H1 (cell line): Measurements from ENCODE around the gene AHRR. TPM values are rescaled to one million over a fixed set of nuclear protein-coding genes. Genes with fewer than 3 reads are reported as not detected.
A peak's percentile ranks its signal among the peaks of the same experiment; 100 is the strongest.
"Not testable (repeated sequence)": the region's sequence is repeated elsewhere in the genome, so short reads cannot be mapped to it uniquely, and the experiment has no call there.

Source experiments
- CTCF ChIA-PET: fragments of 300-600 bp; sonication (Branson Sonifier 250); formaldehyde crosslinking; loops from one replicate; lab custom pipeline; 2021; ENCODE audit not compliant: partially characterized antibody; lab: Charles Lee
- POLR2A ChIA-PET: fragments of 300-600 bp; sonication (Branson Sonifier 250); formaldehyde crosslinking; loops from one replicate; lab custom pipeline; 2021; ENCODE audit warnings: inconsistent platforms; ENCODE audit not compliant: partially characterized antibody; lab: Charles Lee
- DNase-seq, 2 experiments: peaks; one replicate each; pipeline versions ENCODE4 v3.0.0 to v3.0.0-alpha.2; 2010 to 2022; ENCODE audit warnings: low spot score in 2 of 2, low read depth in 1 of 2, mixed read lengths in 1 of 2
- FAIRE-seq: peaks from 2 replicates; lab custom pipeline; 2011; peaks lifted over from hg19 to GRCh38; lab: Jason Lieb, UNC
- H2AFZ ChIP-seq: 2 replicates; pipeline ENCODE4 v1.8.1; 2012; ENCODE audit warnings: low read length, inconsistent platforms
- H2AK5ac ChIP-seq: 2 replicates; pipeline ENCODE4 v1.6.1; 2013; ENCODE audit warnings: low read depth, low read length
- H2BK120ac ChIP-seq: replicated peaks from 2 replicates; pipeline ENCODE3; 2013; ENCODE audit warnings: low read depth, low read length, inconsistent platforms
- H2BK12ac ChIP-seq: 2 replicates; pipeline ENCODE4 v1.6.1; 2013; ENCODE audit warnings: low read depth, low read length
- H2BK15ac ChIP-seq: 2 replicates; pipeline ENCODE4 v1.6.1; 2013; ENCODE audit warnings: low read length
- H2BK20ac ChIP-seq: 2 replicates; pipeline ENCODE4 v1.6.1; 2013; ENCODE audit warnings: low read length
- H2BK5ac ChIP-seq: 2 replicates; pipeline ENCODE4 v1.6.1; 2013; ENCODE audit warnings: low read depth, low read length
- H3K14ac ChIP-seq: 2 replicates; pipeline ENCODE4 v1.6.1; 2013; ENCODE audit warnings: inconsistent platforms; ENCODE audit not compliant: insufficient read length
- H3K18ac ChIP-seq: 2 replicates; pipeline ENCODE4 v1.6.1; 2013; ENCODE audit warnings: low read length; ENCODE audit errors: extremely low read depth
- H3K23ac ChIP-seq: 2 replicates; pipeline ENCODE4 v1.6.1; 2013; ENCODE audit warnings: inconsistent platforms; ENCODE audit not compliant: insufficient read length
- H3K23me2 ChIP-seq: 2 replicates; pipeline ENCODE4 v1.6.1; 2013; ENCODE audit warnings: low read depth, low read length
- H3K27ac ChIP-seq: 2 replicates; pipeline ENCODE4 v1.6.1; 2011; ENCODE audit warnings: low read depth, low read length, inconsistent platforms
- H3K27me3 ChIP-seq, 4 experiments: replicated peaks in 1 of 4; 1 replicate in 1 of 4; 2 replicates in 3 of 4; pipeline versions ENCODE4 v1.6.1 to v1.8.1; 2011 to 2013; ENCODE audit warnings: low read length in 3 of 4, mild to moderate bottlenecking in 3 of 4, inconsistent platforms in 2 of 4, mixed read lengths in 2 of 4, moderate library complexity in 1 of 4; ENCODE audit not compliant: control insufficient read depth in 3 of 4, insufficient read depth in 3 of 4; ENCODE audit errors: extremely low read depth in 1 of 4
- H3K36me3 ChIP-seq, 4 experiments: 2 replicates each; pipeline versions ENCODE4 v1.6.1 to v1.8.1; 2011 to 2013; ENCODE audit warnings: mild to moderate bottlenecking in 4 of 4, low read length in 3 of 4, moderate library complexity in 2 of 4, control low read depth in 1 of 4, inconsistent platforms in 1 of 4; ENCODE audit not compliant: insufficient read depth in 4 of 4, control insufficient read depth in 2 of 4
- H3K4ac ChIP-seq: replicated peaks from 2 replicates; pipeline ENCODE3; 2013; ENCODE audit warnings: low read length, low read depth, mixed read lengths, inconsistent platforms; ENCODE audit not compliant: insufficient read length
- H3K4me1 ChIP-seq, 4 experiments: replicated peaks in 1 of 4; 1 replicate in 1 of 4; 2 replicates in 3 of 4; pipeline versions ENCODE4 v1.6.1 to v1.8.1; 2011 to 2013; ENCODE audit warnings: low read length in 3 of 4, inconsistent platforms in 2 of 4, mixed read lengths in 1 of 4; ENCODE audit not compliant: insufficient read depth in 4 of 4, control insufficient read depth in 3 of 4
- H3K4me2 ChIP-seq, 2 experiments: 2 replicates each; pipeline versions ENCODE4 v1.6.1 to v1.8.1; 2011 to 2013; ENCODE audit warnings: low read depth in 2 of 2, low read length in 2 of 2, control low read depth in 1 of 2, inconsistent platforms in 1 of 2, mild to moderate bottlenecking in 1 of 2; ENCODE audit not compliant: insufficient read depth in 1 of 2
- H3K4me3 ChIP-seq, 4 experiments: fragments of 200-600, 300-600 bp in 1 of 4; sonication (generic), shearing (Covaris generic), sonication (Bioruptor Twin) in 1 of 4; 2 replicates each; pipeline versions ENCODE4 v1.5.1 to v1.8.1; 2011 to 2016; ENCODE audit warnings: low read length in 4 of 4, low read depth in 3 of 4, control low read depth in 2 of 4, inconsistent platforms in 2 of 4, mild to moderate bottlenecking in 2 of 4, mixed read lengths in 1 of 4, moderate library complexity in 1 of 4; ENCODE audit not compliant: insufficient read depth in 2 of 4; ENCODE audit errors: extremely low read depth in 1 of 4
- H3K56ac ChIP-seq: replicated peaks from 2 replicates; pipeline ENCODE3; 2013; ENCODE audit warnings: low read depth, mild to moderate bottlenecking, mixed read lengths, low read length, inconsistent platforms; ENCODE audit not compliant: insufficient read length
- H3K79me1 ChIP-seq: 2 replicates; pipeline ENCODE4 v1.6.1; 2013; ENCODE audit warnings: low read depth, low read length, control low read depth
- H3K79me2 ChIP-seq, 2 experiments: 2 replicates each; pipeline versions ENCODE4 v1.6.1 to v1.8.1; 2012 to 2013; ENCODE audit warnings: low read length in 2 of 2, mild to moderate bottlenecking in 2 of 2, inconsistent platforms in 1 of 2; ENCODE audit not compliant: insufficient read depth in 2 of 2, control insufficient read depth in 1 of 2
- H3K9ac ChIP-seq, 4 experiments: replicated peaks in 1 of 4; 1 replicate in 1 of 4; 2 replicates in 3 of 4; pipeline versions ENCODE4 v1.6.1 to v1.8.1; 2011 to 2013; ENCODE audit warnings: low read depth in 3 of 4, low read length in 3 of 4, control low read depth in 2 of 4, mild to moderate bottlenecking in 2 of 4, moderate library complexity in 2 of 4, inconsistent platforms in 1 of 4; ENCODE audit errors: extremely low read depth in 1 of 4
- H3K9me3 ChIP-seq, 2 experiments: 2 replicates each; pipeline versions ENCODE4 v1.6.1 to v1.8.1; 2012 to 2013; ENCODE audit warnings: mild to moderate bottlenecking in 2 of 2, moderate library complexity in 2 of 2, control low read depth in 1 of 2, inconsistent platforms in 1 of 2, low read depth in 1 of 2, low read length in 1 of 2, mixed read lengths in 1 of 2; ENCODE audit not compliant: insufficient read depth in 2 of 2
- H4K20me1 ChIP-seq, 2 experiments: replicated peaks in 1 of 2; 2 replicates each; pipeline versions ENCODE3 to v1.8.1; 2011 to 2013; ENCODE audit warnings: inconsistent platforms in 2 of 2, low read length in 2 of 2, mild to moderate bottlenecking in 1 of 2; ENCODE audit not compliant: insufficient read depth in 2 of 2, control insufficient read depth in 1 of 2
- H4K5ac ChIP-seq: 2 replicates; pipeline ENCODE4 v1.6.1; 2013; ENCODE audit warnings: low read length, low read depth, mixed read lengths, inconsistent platforms; ENCODE audit not compliant: insufficient read length
- H4K8ac ChIP-seq: 2 replicates; pipeline ENCODE4 v1.8.0; 2013; ENCODE audit warnings: mild to moderate bottlenecking, moderate library complexity, low read length, inconsistent platforms; ENCODE audit not compliant: insufficient read depth; ENCODE audit errors: extremely low read depth
- H4K91ac ChIP-seq: replicated peaks from 2 replicates; pipeline ENCODE3; 2013; ENCODE audit warnings: low read length, mixed read lengths, inconsistent platforms; ENCODE audit not compliant: insufficient read length
- ASH2L ChIP-seq: fragments of 200-600, 300-600 bp; sonication (generic); IDR thresholded peaks from one replicate; pipeline ENCODE4 v1.7.1; 2017; ENCODE audit warnings: low read length
- BRCA1 ChIP-seq: IDR thresholded peaks from 2 replicates; pipeline ENCODE4 v1.6.1; 2012; ENCODE audit warnings: low read depth, low read length, improper control_type of control experiment
- CEBPB ChIP-seq: IDR thresholded peaks from 2 replicates; pipeline ENCODE4 v1.6.1; 2012; ENCODE audit warnings: low read depth, low read length
- GTF2F1 ChIP-seq: IDR thresholded peaks from 2 replicates; pipeline ENCODE4 v1.6.1; 2012; ENCODE audit warnings: low read depth, low read length, improper control_type of control experiment, borderline replicate concordance
- HDAC2 ChIP-seq, 2 experiments: fragments of 300-600 bp in 1 of 2; sonication (generic) in 1 of 2; IDR thresholded peaks; 2 replicates each; pipeline ENCODE4 v1.6.1; 2011 to 2012; ENCODE audit warnings: low read depth in 2 of 2, low read length in 2 of 2, mild to moderate bottlenecking in 2 of 2, moderate library complexity in 2 of 2, borderline replicate concordance in 1 of 2, inconsistent platforms in 1 of 2
- HDAC6 ChIP-seq: IDR thresholded peaks from one replicate; pipeline ENCODE4 v1.7.1; 2012; ENCODE audit warnings: low read depth, mild to moderate bottlenecking, inconsistent platforms, low read length, moderate library complexity
- MAFK ChIP-seq: IDR thresholded peaks from 2 replicates; pipeline ENCODE4 v1.6.1; 2012; ENCODE audit warnings: low read depth, mild to moderate bottlenecking, improper control_type of control experiment, low read length
- NRF1 ChIP-seq: IDR thresholded peaks from 2 replicates; pipeline ENCODE4 v1.6.1; 2011; ENCODE audit warnings: mild to moderate bottlenecking, low read depth, low read length, improper control_type of control experiment
- PHF8 ChIP-seq: fragments of 200-600 bp; sonication (generic); conservative IDR thresholded peaks from 2 replicates; pipeline ENCODE4 v1.7.1; 2012; ENCODE audit warnings: low read depth, mild to moderate bottlenecking, inconsistent platforms, low read length, moderate library complexity
- POLR2A ChIP-seq, 2 experiments: IDR thresholded peaks; 1 replicate in 1 of 2; 2 replicates in 1 of 2; pipeline ENCODE4 v1.6.1; 2011; ENCODE audit warnings: low read depth in 2 of 2, low read length in 2 of 2, mild to moderate bottlenecking in 2 of 2; ENCODE audit errors: control extremely low read depth in 1 of 2
- ZNF274 ChIP-seq: IDR thresholded peaks from 2 replicates; pipeline ENCODE4 v1.7.0; 2012; ENCODE audit warnings: low read length, borderline replicate concordance; ENCODE audit errors: extremely low read depth
- WGBS, 2 experiments: shearing (Covaris generic) in 1 of 2; methylation state at CpG; one replicate each; pipeline versions ENCODE4 v1.1.6 to v1.1.7; 2013 to 2015; ENCODE audit warnings: low lambda C conversion rate in 2 of 2, mixed read lengths in 2 of 2, inconsistent platforms in 1 of 2, low coverage in 1 of 2, missing lambda C conversion rate in 1 of 2; ENCODE audit not compliant: insufficient replicate concordance in 2 of 2, insufficient coverage in 1 of 2, insufficient read length in 1 of 2; ENCODE audit errors: extremely low coverage in 1 of 2, missing lambda C conversion rate in 1 of 2; 5-methylcytosine and 5-hydroxymethylcytosine counted together
- polyA plus RNA-seq, 7 experiments: library from polyadenylated mRNA; depleted of rRNA in 3 of 7; stranded (reverse) in 5 of 7; unstranded in 2 of 7; fragments of >200 nt in 5 of 7; fragments of 200-250 nt in 2 of 7; gene quantifications; 1 replicate in 5 of 7; 2 replicates in 1 of 7; 4 replicates in 1 of 7; pipeline versions ENCODE4 v1.2.1 to v1.2.3, GENCODE V29; 2011 to 2013; ENCODE audit warnings: missing spikeins in 2 of 7, mixed read lengths in 2 of 7
- total RNA-seq: library from RNA; stranded (reverse); fragmentation: NEBNext Ultra II Directional; extraction: Animal tissue kit (Norgen Biotek cat#: 25700); gene quantifications from 2 replicates; pipeline ENCODE4 v1.2.1, GENCODE V29; 2021

The AHRR gene
- total and polyA plus RNA-seq, 2 of the 8 experiments (the other 6 are each of a cell fraction or from before 2014, with no cell fraction given) = 0.41 to 0.80 TPM

DNA sequence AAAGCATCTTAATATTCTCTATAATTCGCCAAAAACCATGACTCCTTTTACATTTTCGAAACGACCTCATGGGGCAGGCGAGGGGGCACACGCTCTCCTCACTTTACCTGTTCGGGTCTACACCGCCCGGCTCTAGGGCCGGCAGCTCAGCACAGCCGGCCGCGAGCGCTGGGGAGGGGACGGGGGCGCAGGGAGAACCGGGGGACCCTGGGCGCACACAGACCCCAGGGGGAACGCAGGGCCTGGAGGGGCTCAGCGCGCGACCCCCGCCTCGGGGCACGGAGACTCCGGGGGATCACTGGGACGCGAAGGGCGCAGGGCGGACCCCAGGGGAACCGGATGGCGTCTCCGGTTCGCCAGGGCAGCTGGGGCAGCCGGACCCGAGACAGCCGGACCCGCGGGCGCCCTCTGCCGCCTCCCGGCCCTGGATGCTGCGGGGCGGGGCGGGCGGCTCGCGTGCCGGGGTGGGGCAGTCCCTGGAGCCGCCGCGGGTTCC lies at the start of gene AHRR (continued):
- TF ChIP-seq MAFK (no peak), CEBPB (no peak), BRCA1 (no peak), PHF8 (no peak), NRF1 (no peak), GTF2F1 (no peak), ZNF274 (no peak), HDAC2 (IDR thresholded peaks at IDR 0.05; ENCODE audit: borderline replicate concordance in 1 of 2, low read depth in 2 of 2, low read length in 2 of 2) (no peak), HDAC6 (no peak), POLR2A (IDR thresholded peaks at IDR 0.05; ENCODE audit: control extremely low read depth in 1 of 2, low read depth in 2 of 2, low read length in 2 of 2) (no peak), ASH2L (no peak)

DNA sequence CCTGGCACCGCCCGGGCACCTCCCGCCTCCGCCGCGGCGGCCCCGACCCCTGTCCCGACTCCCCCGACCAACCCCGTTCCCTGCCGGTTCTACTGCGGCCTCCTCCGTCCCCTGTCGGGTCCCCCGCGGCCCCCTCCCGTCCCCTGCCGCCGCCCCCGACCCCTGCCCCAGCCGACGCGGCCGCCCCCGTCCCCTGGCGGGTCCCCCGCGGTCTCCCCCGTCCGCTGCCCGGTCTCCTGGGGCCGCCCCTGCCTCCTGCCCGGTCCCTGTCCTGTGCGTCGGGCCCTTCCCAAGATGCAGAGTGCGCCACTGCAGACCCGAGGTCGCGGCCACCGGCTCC lies 49.7 kb upstream of the AHRR start:
- H4K20me1 ChIP-seq, H2AFZ ChIP-seq, H4K91ac ChIP-seq, H4K5ac ChIP-seq, CTCF ChIA-PET, H2BK5ac ChIP-seq, H3K4ac ChIP-seq, H3K79me1 ChIP-seq, H3K56ac ChIP-seq, H3K18ac ChIP-seq, H2AK5ac ChIP-seq, H3K4me1 ChIP-seq, DNase-seq, H2BK12ac ChIP-seq, H2BK20ac ChIP-seq, H3K23ac ChIP-seq, H3K27me3 ChIP-seq, FAIRE-seq, H3K23me2 ChIP-seq, H3K9me3 ChIP-seq, H2BK15ac ChIP-seq, H3K14ac ChIP-seq, H2BK120ac ChIP-seq: not testable (repeated sequence)
- H3K4me3 ChIP-seq = peak overlapping the region; percentile 70 to 96 (median 72)
- peaks cover 2 to 18% (median 7%) of the 10 kb centered on the region in 4 experiments; a peak in 5 of 8 replicates for H3K36me3 ChIP-seq
- WGBS, 2 experiments = no CpG with 5 or more reads among the region's 41 CpGs
- H4K8ac ChIP-seq = peak overlapping the region; percentile 95; the same call in 1 of the 2 replicates
- H3K79me2 ChIP-seq = peaks cover 3 to 38% of the 10 kb centered on the region in 2 experiments
- peak overlapping the region in 3 of 4 experiments; percentile 62 to 72 (median 64); a peak in 5 of 7 replicates for H3K9ac ChIP-seq
- POLR2A ChIA-PET = interaction anchor here (0.9 to 1.5 kb wide), 2 partner anchors 34 to 52 kb away, joined by 3 to 4 read pairs; no protein-coding TSS in a partner anchor
- 0 out of 2 replicates have a peak overlapping the region, but pooled peaks have one; percentile 42 for H3K27ac ChIP-seq
- peak overlapping the region in 1 of 2 experiments; percentile 56; a peak in 1 of 4 replicates for H3K4me2 ChIP-seq
